NCI-H345 treated with DMSO at 0.1 percent for 48 hours (cell line): ENCODE measurements around the gene PHACTR3.
"Not testable (repeated sequence)": the region's sequence is repeated elsewhere in the genome, so short reads cannot be mapped to it uniquely, and the experiment has no call there.

Source experiments
- DNase-seq: peaks from one replicate; lab custom pipeline; 2025; ENCODE audit not compliant: unreplicated experiment; lab: John Stamatoyannopoulos, UW

Gene PHACTR3

DNA sequence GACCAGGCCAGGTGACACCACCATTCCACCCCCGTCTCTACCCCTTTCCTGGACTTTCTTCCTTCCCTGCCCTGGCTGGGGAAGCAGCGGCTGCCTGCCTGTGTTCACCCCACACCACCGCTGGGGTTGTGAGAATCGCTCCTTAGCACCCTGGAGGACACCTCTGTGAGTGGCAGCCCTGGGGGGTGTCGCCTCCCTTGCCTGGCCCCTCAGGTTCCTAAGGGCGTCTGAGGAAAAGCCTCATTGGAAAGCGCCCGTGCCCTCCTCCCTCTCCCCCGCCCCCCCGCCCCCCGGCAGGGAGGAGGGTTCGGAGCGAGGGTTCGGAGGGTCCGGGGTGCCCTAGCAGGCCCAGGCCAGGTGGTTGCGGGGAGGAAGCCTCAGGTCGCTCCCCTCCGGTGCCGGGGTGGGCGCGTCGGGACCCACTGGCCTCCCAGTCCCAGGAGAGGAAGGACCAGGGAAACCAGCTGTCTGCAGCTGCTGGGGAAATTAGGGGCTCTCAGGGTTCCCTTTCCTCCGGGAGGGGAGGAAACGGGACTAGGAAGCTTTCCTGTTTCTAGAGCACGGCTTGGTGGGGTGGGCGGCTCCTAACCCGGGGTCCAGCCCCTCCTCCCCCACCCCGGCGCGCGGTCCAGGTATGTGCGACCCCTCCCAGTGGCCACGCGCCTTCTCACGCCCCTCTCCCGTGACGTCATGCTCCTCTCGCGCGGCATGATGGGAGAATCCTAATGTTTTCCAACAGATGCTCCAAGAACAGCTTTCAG, at the start of gene PHACTR3:
Gene PHACTR3 (plus strand): TSS at position 760 of the 761 bp plus-strand sequence. CDS start 475 bp downstream, outside the sequence.
- DNase-seq = no peak

DNA sequence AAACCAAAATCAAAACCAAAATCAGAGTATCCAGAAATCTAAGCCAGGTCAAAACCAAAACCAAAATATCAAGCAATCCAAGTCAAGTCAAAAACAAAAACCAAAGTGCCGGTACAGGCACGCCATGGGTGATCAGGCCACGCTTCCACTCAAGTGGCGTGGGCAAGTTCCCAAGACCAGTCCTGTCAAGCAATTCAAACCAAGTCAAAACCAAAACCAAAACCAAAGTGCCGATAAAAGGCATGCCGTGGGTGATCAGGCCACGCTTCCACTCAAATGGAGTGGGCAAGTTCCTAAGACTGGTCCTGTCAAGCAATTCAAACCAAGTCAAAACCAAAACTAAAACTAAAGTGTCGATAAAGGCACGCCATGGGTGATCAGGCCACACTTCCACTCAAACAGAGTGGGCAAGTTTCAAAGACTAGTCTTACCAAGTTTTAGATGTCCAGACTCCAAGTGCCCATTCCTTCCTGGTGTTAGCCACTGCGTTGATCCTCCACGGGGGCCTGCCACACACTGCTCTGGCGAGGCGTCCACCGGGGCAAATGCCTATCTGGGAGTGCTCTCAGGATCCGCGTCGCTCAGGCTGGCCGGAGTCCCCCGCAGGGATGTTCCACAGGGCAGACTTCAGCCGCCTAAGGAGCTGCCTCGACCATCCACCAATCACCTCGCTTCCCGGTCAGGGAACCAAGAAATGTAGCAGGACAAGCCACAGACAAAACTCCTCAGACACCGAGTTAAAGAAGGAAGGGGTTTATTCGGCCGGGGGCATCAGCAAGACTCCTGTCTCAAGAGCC, 46.4 kb upstream of the PHACTR3 start:
- not testable (repeated sequence) for DNase-seq

DNA sequence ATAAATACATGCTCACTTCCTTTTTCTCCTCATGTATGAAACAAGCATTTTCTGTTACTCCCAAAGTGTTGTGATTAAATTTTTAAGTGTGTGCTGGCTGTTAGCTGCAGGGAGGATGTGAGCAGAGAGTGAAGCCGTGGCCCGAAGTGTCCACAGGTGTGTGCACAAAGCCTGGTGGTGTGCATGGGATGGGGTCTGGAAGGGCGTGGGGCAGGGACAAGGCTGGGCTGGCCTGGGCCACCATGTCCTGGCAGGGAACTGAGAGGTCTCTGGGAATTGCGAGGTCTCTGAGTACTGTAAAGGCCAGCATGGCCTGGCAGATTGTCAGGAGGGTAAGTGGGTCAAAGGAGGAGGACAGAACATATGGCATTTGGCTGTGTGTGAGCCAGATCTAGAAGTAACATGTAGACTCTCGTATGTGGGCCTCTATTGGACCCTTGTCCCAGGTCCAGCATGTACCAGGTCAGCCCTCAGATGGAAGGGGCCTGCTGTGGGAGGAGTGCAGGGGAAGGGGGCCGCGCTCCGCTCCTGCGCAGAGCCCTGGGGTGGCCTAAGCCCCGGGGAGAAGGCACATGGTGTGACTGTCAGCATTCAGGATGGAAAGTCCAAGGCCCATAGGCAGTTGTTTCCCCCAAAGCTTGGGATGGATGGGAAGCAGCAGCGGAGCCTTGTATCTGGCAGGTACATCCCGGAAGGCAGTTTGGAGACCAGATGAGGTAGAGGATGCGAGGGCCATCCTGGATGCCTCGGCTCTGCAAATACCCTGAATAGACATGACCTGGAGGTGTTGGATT, 45.1 kb upstream of the PHACTR3 start:
- DNase-seq = no peak

DNA sequence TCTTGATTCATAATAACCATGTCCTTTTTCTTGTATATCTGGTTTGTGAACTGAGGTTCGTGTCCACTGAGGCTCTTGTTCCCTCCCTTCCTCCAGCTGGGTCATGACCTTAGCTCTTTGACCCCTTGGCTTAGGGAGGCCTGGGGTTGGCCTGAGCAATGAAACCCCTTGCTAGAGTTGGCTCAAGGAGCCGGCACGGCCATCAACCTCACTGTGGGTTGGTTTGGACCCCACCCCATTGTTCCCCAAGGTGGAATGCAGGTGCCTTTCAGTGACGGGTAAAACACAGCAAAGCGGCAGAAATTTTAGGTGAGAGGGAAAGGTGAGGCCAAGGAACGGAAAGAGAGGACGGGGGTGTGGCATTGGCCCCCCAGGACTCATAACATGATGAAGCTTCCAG, 44.5 kb upstream of the PHACTR3 start:
- no peak for DNase-seq

DNA sequence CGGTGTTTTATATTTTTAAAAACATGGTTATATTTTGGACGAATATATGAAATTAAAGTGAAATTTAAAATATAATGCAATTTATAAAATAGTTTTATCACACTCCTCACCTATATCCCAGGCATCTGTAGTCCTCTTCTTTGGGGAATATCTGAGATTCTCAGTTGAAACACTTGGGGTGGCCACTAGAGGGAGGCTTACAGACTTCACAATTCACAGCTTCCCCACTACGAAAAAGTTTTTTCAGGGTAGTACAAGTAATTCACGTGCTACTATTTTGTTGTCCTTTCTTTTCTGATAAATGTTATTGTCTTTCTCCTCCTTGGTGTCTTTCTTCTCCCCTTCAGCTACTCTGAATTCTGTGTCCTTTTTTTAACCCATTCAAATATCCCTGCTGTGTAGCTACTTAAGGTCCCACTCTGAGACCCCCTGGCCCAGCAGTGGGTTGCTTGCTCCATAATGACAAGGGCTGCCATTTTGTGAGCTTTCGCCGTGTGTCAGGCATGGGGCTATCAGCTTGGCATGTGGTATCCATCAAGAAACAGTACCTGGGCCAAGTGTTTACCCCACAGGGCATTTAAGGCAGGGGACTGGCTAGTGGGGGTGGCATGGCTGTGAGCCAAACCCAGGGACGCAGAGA, 43.6 kb upstream of the PHACTR3 start:
- no peak for DNase-seq

DNA sequence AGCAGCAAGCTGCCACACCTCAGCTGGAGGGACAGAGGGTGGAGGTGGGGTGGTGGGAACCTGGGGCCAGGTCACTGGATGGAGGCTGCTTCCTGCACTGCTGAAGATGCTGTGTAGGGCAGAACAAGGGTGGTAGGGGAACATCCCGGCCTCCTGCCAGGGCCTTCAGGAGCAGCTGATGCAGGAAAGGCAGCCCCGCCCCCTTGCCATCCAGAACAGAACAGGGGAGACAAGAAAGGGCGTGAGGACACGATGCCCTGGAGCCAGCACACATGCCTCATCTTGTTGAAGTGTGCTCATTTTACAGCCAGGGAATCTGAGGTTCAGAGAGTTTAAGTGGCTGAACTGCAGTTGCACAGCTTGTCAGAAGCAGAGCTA, 43.1 kb upstream of the PHACTR3 start:
- DNase-seq = no peak

DNA sequence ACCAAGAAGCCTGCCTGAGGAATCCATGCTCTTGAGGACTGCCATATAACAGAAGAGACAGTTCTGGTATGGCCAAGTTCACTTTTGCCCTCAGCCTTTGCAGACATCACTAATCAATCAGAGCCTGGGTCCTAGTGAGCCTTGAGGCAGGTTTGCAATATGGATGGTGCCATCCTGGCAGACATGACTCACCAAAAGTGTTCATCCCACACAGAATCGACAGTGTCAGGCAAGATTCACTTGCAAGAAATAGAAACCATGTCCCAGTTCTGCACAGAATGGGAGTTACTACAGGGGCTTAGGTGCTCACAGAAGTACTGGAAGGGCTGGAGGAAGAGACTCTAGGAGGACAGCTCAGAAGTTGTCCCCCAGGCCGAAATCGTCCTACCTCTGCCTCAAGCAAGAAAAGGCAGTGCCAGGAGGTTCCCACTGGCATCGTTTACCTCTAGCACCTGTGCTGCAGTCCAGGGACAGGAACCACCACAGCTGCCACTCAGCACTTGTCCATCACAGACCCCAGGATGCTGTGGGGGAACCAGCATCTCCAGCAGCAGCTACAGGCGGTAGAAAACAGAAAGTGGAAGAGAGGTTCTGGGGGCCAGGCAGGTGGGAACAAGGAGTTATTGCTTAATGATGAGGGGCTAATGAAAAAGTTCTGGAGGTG, 42.6 kb upstream of the PHACTR3 start:
- DNase-seq = no peak

DNA sequence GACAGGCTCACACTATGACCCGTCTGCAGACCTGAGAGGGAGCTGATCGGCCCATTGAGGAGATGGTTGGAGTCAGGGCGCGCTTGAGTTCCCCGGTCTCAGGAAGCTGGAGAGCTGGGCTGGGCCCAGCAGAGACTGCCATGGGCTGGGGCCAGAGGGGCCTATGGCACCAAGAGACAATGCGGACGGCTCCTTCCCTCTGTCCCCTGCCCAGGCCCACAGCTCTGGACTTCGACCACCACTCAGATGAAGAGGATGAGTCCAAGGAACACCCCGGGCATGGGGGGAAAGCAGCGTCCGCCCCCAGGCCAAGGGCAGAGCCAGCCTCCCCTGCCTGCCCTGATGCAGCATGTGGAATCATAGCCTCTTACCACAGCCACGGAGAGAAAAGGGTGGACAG, 40.2 kb upstream of the PHACTR3 start:
- DNase-seq = no peak

DNA sequence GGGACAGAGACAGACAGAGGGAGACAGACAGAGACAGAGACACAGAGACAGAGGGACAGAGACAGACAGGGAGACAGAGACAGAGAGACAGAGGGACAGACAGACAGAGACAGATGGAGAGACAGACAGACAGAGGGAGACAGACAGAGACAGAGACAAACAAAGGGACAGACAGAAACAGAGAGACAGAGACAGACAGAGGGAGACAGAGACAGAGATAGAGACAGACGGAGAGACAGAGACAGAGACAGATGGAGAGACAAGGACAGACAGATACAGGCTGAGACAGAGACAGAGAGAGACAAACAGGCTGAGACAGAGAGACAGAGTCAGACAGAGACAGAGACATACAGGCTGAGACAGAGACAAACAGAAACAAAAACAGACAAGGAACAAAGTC, 39.4 kb upstream of the PHACTR3 start:
- no peak for DNase-seq

DNA sequence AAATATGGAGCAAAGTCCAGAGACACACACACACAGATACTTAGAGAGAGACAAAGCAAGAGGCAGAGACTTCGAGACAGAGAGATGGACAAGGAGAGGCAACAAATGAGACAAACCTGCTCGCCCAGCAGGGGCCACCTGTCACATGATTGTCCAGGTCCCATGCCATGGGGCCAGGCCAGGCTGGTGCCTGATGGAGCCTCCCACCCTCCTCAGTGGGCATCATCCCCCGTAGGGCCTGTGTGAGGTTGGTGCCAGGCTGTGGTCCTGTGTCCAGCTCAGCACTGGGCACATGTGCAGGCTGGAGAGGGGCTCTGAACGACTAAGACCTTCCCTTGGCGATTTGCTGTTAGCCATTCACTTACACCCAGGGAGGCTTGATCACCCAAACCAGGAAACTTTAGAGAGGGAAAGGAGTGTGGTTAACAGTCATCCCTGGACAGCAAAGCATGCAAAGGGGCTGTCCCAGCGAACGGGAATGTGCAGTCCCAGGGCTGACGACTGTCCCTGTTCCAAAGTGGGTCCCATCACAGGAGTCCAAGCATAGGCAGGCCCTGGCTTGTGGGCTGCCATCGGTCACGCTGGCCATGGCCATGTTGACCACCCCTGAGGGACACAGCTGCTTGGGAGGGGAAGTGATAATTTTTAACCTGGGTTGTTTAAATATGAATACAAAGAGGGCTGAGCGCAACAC, 38.4 kb upstream of the PHACTR3 start:
- no peak for DNase-seq

DNA sequence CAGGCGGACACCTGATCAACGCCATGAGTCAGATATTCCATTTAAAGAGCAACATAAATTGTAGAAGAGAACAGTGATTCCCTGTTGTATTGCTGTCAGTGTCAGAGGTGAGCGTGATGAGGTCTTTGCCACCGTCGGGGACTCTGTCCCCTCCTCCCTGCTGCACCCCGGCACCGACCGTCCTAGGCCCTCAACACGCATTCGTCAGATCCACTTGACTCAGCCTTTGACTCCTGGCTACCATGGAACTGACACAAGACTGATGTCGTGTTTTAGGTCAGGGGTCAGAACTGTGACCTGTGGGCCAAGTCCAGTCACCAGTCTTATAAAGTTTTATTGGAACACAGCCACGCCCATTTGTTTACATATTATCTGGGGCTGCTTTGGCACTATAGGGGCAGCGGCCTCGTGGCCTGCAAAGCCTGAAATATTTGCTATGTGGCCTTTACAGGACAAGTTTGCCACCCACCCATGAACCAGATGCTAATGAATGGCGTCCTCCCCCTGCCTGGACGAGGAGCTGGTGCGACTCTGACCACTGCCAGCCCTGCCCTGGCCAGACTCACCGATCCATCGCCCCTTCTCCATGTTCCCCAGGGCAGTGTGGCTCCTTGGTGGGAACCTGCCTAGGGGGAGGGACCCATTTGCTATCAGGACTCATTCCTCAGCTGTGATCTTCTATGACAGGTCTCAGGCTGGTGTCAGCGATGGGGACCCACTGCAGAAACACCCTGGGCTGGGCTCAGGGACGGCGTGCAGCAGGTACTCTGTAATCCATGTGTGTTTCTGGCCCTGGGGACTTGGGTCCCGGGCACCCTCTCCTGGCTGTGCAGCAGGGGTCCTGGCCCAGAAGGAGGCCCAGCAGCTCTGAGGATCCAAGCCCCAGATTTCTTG, 37.5 kb upstream of the PHACTR3 start:
- DNase-seq = no peak

DNA sequence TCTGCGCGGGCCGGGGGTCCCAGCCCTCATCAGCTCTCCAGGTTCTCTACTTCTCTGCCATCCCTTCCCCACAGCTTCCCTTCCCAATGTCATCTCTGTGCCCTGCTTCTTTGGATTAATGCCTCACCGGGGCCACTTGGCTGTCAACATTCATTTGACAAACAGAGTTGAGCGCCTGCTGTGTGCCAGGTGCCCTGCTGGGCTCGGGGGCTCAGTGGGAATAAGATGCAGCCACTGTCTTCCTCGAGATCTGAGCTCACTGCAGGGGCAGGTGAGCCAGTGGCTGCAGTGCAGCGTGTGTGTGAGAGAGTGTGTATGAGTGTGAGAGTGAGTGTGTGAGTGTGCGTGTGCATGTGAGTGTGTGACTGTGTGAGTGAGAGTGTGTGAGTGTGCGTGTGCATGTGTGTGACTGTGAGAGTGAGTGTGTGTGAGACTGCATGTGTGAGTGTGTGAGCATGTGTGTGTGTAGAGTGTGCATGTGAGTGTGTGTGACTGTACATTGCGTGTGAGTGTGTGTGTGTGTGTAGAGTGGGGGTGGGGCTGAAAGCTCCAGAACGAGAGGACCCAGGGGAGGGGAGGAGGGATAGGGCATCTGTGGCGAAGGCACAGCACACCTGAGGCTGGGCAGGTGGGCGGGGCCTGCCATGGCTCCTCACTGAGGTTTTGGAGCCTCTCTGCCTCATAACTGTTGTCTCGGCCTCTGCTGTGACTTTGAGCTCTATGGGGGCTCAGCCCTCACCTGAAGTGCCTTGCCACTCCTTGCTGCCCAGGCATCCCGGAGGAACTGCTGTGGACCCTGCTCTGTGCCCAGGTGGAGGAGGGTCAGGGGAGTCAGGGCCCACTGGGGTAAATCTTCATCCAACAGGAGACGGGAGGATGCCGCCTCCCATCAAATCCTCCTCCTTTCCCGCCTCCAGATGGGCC, 36.5 kb upstream of the PHACTR3 start:
- no peak for DNase-seq

DNA sequence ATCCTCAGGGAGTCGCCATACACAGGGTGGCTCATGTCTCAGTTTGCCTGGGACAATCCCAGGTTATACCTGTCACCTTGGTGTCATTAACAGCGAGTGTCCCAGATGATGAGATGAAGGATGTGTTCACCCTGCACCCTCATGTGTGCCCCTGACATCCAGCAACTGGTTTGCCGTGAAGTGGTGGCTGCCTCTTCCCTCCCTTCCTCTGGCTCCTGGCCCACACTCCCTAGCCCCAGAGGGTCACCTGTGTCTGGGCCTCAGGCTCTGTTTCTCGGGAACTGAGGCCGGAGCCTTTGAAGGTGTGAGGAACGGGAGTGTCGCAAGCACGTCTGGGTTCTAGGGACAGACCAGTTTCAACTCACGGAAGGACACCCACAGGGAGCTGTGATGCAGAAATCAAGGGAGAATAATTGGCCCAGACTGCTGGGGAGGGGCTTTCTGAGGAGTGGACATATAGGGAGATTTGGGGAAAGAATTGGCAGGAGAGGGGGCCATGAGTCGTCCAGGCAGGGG, 35.8 kb upstream of the PHACTR3 start:
- DNase-seq = no peak

DNA sequence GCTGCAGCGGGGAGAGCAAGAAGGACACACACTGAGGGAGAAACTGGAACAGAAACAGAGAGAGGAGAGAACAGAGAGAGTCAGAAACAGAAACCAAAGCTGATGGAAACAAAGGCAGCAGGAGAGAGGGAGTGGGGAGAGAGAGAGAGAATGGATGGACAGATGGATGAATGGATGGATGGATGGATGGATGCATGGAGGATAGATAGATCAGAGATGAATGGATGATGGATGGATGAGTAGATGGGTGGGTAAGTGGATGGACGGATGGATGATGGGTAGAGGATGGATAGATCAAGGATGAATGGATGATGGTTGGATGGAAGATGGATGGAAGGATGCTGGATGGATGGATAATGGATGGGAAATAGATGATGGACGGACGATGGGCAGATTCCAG, 35.0 kb upstream of the PHACTR3 start:
- no peak for DNase-seq

DNA sequence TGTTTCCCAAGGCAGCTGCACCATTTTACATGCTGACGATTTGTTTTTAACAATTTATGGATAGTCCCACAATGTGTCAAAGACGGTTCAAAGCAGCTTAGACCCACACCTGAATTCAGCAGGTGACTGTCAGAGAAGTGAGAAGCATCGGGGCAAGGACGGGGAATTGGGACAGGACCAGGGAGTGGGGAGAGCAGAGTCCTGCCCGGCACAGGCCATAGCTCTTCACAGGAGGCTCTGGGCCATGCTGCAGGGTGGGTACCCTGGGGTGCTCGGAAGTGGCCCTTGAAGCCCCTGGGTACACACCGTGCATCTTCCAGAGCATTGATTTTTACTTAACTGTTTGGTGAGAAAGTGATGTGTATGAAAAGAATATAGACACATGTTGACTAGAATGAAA, 33.2 kb upstream of the PHACTR3 start:
- DNase-seq = no peak

DNA sequence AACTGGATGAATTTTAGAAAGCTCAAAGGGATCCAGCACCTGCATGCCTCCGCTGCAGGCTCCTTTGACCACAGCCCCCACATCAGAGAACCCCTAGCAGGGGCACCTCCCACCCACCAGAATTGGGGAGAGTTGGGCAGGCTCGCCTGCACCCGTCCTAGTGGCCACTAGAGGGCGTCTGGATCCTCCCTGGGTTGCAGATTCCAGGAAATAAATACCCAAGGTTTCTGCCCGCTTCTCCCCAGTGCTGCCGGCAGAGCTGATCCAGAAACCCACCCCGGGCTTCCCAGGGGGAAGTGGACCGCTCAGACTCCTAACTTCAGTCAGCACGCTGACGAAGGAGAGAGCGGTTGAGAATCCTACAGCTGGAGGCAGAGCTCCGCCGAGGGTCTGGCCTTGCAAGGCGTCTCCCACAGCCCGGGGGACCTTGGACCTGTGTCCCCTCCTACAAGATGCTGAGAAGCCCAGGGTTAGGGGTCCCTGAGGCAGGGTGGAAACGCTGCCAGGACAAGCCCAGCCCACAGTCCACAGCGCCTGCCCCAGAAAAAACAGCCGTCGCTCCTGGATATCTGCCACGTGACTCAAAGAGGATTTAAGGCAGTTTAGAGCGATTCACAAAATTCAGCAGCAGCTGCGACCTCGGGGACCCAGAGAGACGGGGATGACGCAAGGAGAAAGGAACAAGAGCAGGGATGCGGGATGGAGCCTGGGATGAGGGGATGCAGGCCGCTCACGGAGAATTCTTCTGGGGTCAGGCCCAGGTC, 32.6 kb upstream of the PHACTR3 start:
- DNase-seq = peak; percentile 8

DNA sequence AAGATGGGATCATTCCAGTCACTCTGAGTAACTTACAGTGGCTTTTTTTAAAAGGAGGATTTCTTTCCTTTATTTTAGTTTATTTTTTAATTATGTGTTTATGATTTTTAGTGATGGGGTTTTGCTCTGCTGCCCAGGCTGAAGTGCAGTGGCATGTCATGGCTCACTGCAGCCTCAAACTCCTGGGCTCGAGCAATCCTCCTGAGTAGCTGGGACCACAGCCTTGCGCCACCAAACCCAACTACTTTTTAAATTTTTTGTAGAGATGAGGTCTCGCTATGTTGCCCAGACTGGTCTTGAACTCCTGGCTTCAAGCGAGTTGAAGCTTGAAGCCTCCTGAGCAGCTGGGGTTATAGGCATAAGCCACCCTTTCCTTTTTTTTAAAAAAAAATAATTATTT, 31.8 kb upstream of the PHACTR3 start:
- no peak for DNase-seq
